Measurements from ENCODE around the gene COL4A2.
"Not testable (repeated sequence)": the region's sequence is repeated elsewhere in the genome, so short reads cannot be mapped to it uniquely, and the experiment has no call there.

COL4A2 gene

GRCh38 chr13:110308656-110309359 lies 1.7 kb downstream of the COL4A2 start:
- DNase-seq: no peak

DNA sequence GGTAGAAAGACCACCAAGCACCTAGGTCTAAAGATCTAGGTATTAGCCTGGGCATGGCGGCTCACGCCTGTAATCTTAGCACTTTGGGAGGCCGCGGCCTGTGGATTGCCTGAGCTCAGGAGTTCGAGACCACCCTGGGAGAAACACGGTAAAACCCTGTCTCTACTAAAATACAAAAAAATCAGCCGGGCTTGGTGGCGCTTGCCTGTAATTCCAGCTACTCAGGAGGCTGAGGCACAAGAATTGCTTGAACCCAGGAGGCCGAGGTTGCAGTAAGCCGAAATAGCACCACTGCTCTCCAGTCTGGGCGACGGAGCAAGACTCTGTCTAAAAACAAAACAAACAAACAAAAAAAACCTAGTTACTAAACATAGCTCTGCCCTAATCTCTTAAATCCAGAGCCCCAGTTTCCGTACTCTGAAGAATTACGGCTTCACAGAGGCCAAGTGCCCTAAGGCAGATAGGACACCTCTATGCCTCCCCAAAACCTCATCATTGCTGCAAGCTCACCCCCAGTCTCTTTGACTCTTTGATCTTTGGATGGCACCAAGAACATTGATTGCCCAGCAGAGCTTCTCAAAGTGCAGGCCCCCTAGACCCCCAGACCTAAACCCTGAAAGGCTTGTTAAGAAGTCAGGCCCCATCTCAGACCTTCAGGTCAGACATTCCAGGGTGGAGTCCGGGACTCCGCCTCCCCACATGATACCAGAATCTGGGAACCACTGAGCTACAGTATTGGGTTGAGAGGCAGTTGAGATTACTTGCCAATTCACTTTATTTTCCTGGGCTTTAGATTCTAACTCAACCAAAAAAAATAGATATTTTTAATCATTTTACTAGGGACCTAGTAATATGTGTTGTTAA lies 2.8 kb downstream of the COL4A2 start:
- DNase-seq: no peak

DNA sequence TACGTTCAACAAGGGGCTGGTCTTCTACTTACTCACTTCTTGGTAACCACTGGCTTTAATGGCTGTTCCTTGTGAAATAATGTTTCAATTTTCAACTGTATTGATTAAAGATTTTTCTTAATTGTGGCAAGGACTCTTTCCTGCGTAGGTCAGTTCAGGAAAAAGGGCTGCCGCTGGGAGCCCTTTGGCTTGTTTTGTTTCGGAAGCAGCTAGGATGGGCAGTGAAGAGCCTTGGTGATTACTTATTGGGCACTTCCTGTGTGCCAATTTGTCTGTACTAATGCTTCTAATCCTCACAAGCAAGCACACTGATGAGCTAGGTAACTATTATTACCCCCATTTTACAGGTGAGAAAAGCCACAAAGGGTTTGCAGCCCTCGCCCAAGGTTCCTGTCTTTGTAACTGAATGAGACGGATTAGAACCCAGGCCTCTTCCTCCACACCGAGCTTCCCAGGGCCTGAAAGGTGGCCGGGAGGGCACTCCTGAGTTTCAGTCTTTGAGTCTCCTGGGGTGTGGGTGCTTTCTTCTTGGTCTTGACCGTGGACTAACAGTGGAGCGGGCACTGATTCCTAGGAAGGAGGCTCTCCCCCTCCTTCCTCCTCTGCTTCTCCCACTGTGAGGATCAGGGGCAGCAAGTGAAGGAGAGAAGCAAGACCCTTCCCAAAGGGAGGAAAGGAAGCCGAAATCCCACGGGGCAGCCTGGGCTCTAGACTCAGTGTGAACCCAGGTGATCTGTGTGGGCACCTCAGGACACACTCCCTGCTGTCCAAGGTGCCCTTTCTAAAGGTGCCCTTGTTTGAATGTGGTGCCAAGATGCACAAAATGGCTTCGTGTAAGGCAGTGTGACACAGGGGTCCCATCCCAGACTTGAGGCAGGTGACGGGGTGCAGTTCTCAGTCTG lies 3.7 kb downstream of the COL4A2 start:
- DNase-seq: no peak

- DNase-seq: no peak
These were observed 4.6 kb downstream of the COL4A2 start for GRCh38 chr13:110311443-110312338.

- DNase-seq: no peak
These were observed 5.4 kb downstream of the COL4A2 start for GRCh38 chr13:110312339-110313031.

GRCh38 chr13:110313261-110313660 lies 6.2 kb downstream of the COL4A2 start:
- DNase-seq: not testable (repeated sequence)

- not testable (repeated sequence) for DNase-seq
These were observed 6.6 kb downstream of the COL4A2 start for GRCh38 chr13:110313733-110314132.

DNA sequence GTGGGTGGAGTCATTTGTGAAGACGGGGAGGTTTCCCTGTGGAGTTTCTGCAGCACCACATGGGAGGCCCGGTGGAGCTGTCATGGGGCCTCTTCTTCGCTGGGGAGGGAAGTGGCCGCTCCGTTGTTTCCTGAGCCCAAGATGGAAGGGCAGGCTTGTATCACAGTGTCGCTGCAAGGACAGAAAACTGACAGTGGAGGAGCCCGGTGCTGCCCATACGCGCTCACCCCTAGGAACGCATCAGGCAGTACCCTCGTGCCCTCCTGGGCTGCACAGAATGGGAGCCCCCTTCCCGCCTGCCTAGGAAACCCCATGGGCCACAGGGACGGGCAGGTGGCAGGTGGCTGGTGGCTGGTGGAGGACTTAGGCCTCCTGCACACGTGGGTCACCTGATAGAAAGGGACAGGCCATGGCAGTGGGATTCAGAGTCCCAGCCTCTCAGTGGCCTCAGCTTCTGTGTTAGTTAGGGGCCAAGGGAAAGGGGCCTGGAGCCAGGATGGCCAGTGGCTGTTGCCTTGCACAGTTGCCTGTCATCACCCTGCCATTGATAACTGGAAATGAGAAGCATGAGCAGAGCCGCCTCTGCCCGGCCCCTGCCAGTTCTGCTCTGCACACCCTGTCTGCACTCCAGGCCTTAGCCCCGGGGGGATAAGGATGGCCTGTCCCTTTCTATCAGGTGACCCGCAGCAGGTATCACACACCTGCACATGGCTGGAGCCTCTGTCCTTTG lies 7.6 kb downstream of the COL4A2 start:
- DNase-seq: no peak

- DNase-seq: no peak
These were observed 9.1 kb downstream of the COL4A2 start for GRCh38 chr13:110316196-110316595.

DNA sequence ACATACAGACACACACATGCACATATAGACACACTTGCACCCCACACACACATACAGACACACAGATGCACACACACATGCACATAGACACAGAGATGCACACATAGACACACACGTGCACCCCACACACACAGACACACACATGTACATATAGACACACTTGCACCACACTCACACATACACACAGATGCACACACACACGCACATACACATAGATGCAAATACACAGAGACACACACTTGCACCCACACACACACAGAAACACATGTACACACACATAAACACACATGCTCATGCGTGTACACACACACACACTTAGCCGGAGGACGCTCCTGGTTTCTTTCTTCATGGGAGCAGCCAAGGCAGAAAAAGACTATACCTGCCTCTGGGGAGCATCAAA lies 10.0 kb downstream of the COL4A2 start:
- DNase-seq: no peak

GRCh38 chr13:110317496-110318195 lies 10.6 kb downstream of the COL4A2 start:
- DNase-seq: no peak

DNA sequence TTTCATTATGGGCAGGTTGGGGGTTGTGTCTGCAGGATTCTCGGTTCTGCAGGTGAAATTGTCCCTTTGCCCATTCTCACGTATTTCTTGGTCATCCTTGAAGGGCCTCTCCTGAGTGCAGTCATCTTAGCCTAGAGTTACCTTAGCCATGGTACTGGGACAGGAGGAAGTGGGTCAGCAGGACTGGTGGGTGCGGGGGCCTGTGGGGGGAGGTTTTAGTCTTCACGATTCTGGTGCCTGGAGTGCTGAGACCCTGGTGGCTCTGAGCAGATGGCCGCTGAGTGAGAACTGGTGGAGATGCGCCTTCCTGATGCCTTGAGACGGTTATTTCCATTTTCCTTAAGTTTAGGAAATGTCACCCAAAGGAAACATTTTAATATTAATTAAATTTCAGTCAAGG lies 11.8 kb downstream of the COL4A2 start:
- no peak for DNase-seq

DNA sequence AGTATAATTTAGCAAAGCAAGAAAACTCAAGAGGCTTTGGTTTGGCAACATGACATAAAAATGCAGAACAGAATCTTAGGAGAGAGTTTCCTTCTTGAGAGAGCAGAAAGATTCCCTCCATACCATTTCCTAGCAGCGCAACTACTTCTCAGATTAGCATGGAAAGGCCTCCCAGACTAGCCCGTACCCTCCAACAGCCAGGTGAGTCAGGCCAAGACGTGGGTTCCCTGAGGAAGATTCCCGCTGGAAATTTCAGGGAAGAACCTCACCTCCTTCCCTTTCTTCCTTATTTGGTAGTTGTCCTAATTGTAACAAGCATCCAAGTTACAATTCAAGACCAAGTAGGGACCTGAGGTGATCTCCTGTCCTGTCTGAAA lies 12.3 kb downstream of the COL4A2 start:
- no peak for DNase-seq

DNA sequence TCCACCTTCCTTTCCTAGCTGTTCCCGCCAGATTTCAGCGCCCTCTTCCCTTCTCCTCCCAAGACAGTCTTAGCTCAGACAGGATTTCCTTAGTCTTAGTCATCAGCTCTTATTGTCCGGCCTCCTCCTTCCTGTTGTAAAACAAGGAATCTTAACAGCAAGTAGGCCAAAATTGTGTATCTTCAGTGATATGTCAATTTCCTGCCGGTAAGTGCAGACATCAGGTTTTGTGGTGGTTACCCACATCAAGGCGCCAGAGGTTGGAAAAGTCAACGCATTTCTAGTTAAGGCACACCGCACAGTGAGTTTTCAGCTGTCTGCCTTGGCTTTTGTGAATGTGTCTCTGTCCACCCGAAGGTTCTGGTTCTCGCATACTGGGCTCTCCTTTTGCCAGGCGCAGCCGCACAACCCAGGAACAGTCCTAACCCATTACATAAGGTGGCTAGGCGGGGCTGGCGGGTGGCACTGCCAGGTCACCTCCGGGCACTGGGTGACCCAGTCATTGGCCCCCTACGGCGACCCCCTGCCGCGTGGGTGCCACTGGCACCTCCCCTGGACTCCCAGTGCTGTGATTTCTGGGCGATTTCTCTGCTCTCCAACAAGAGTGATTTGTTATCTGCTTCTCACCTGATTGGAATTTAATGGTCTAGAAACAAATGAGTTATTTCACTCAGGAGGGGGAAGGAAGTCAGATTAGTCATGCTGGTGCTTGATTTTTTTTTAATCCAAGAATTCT lies 12.9 kb downstream of the COL4A2 start:
- DNase-seq: no peak

GRCh38 chr13:110320645-110321044 lies 13.6 kb downstream of the COL4A2 start:
- no peak for DNase-seq

DNA sequence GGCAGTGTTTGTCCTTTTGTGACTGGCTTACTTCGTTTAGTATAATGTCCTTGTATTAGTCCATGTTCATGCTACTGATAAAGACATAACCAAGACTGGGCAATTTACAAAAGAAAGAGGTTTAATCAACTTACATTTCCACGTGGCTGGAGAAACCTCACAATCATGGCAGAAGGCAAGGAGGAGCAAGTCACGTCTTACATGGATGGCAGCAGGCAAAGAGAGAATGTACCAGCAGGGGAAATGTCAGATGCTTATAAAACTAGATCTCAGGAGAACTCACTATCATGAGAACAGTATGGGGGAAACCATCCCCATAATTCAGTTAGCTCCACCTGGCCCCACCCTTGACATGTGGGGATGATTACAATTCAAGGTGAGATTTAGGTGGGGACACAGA lies 14.5 kb downstream of the COL4A2 start:
- not testable (repeated sequence) for DNase-seq

DNA sequence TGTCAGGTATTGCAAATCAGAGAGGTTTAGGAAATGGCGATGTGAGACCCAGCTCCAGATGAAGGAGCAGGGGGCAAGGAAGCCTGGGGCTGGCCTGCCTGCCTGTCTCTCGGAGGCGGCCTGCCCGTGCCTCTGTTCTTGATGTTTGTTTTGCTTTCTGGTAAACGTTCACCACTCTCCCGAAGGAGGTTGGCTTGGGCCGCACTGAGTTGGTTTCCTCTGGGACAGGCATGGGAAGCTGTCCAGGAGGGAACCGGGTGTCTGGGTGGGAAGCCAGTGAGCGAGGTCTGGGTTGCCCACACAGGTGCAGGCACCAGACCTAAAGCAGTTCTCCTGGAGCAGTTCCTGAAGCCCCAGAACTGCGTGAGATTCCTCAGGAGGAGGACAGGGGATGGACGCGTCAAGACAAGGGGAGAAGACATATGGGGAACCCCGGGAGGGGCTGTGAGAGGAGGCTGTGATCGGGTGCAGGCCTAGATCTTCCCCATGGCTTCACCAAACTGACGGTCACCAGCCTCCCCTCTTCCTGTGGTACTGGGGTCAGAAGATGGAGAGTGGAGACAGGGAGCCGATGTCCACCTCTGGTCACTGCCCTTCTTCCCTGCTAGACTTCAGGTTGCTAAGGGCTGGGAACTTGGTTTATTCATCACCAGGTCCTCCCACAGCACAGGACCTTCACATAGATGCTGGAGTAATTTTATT lies 15.2 kb downstream of the COL4A2 start:
- DNase-seq: no peak

DNA sequence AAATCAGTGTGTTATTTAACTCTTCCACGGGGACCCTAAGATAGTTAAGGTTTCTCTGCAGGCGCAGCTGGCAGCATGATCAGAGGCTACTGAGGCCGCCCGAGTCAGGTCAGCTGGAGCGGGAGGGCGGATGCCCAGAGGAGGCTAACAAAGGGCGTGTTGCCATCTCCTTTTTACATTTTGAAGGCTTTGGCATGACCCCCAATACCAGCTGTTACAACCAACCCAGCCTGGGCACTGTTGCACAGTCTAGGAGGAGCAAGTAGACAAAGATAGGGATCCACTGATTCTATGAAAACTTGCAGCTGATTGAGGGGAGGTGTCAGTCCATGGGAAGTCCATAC lies 15.7 kb downstream of the COL4A2 start:
- DNase-seq: no peak

Data from stimulated activated naive CD4-positive, alpha-beta T cell treated with Interleukin-2 at 50 U/mL for 16 hours (primary cell).